H1 (cell line): ENCODE results near the gene SLC23A2. TPM values are rescaled to one million over a fixed set of nuclear protein-coding genes. Genes with fewer than 3 reads are reported as not detected.

Experiments used
- CTCF ChIA-PET: fragments of 300-600 bp; sonication (Branson Sonifier 250); formaldehyde crosslinking; loops from one replicate; lab custom pipeline; 2021; ENCODE audit not compliant: partially characterized antibody; lab: Charles Lee
- POLR2A ChIA-PET: fragments of 300-600 bp; sonication (Branson Sonifier 250); formaldehyde crosslinking; loops from one replicate; lab custom pipeline; 2021; ENCODE audit warnings: inconsistent platforms; ENCODE audit not compliant: partially characterized antibody; lab: Charles Lee
- DNase-seq, 2 experiments: peaks; one replicate each; pipeline versions ENCODE4 v3.0.0 to v3.0.0-alpha.2; 2010 to 2022; ENCODE audit warnings: low spot score in 2 of 2, low read depth in 1 of 2, mixed read lengths in 1 of 2
- FAIRE-seq: peaks from 2 replicates; lab custom pipeline; 2011; peaks lifted over from hg19 to GRCh38; lab: Jason Lieb, UNC
- H2AFZ ChIP-seq: 2 replicates; pipeline ENCODE4 v1.8.1; 2012; ENCODE audit warnings: low read length, inconsistent platforms
- H2AK5ac ChIP-seq: 2 replicates; pipeline ENCODE4 v1.6.1; 2013; ENCODE audit warnings: low read depth, low read length
- H2BK120ac ChIP-seq: replicated peaks from 2 replicates; pipeline ENCODE3; 2013; ENCODE audit warnings: low read depth, low read length, inconsistent platforms
- H2BK12ac ChIP-seq: 2 replicates; pipeline ENCODE4 v1.6.1; 2013; ENCODE audit warnings: low read depth, low read length
- H2BK15ac ChIP-seq: 2 replicates; pipeline ENCODE4 v1.6.1; 2013; ENCODE audit warnings: low read length
- H2BK20ac ChIP-seq: 2 replicates; pipeline ENCODE4 v1.6.1; 2013; ENCODE audit warnings: low read length
- H2BK5ac ChIP-seq: 2 replicates; pipeline ENCODE4 v1.6.1; 2013; ENCODE audit warnings: low read depth, low read length
- H3K14ac ChIP-seq: 2 replicates; pipeline ENCODE4 v1.6.1; 2013; ENCODE audit warnings: inconsistent platforms; ENCODE audit not compliant: insufficient read length
- H3K18ac ChIP-seq: 2 replicates; pipeline ENCODE4 v1.6.1; 2013; ENCODE audit warnings: low read length; ENCODE audit errors: extremely low read depth
- H3K23ac ChIP-seq: 2 replicates; pipeline ENCODE4 v1.6.1; 2013; ENCODE audit warnings: inconsistent platforms; ENCODE audit not compliant: insufficient read length
- H3K23me2 ChIP-seq: 2 replicates; pipeline ENCODE4 v1.6.1; 2013; ENCODE audit warnings: low read depth, low read length
- H3K27ac ChIP-seq: 2 replicates; pipeline ENCODE4 v1.6.1; 2011; ENCODE audit warnings: low read depth, low read length, inconsistent platforms
- H3K27me3 ChIP-seq, 4 experiments: replicated peaks in 1 of 4; 1 replicate in 1 of 4; 2 replicates in 3 of 4; pipeline versions ENCODE4 v1.6.1 to v1.8.1; 2011 to 2013; ENCODE audit warnings: low read length in 3 of 4, mild to moderate bottlenecking in 3 of 4, inconsistent platforms in 2 of 4, mixed read lengths in 2 of 4, moderate library complexity in 1 of 4; ENCODE audit not compliant: control insufficient read depth in 3 of 4, insufficient read depth in 3 of 4; ENCODE audit errors: extremely low read depth in 1 of 4
- H3K36me3 ChIP-seq, 4 experiments: 2 replicates each; pipeline versions ENCODE4 v1.6.1 to v1.8.1; 2011 to 2013; ENCODE audit warnings: mild to moderate bottlenecking in 4 of 4, low read length in 3 of 4, moderate library complexity in 2 of 4, control low read depth in 1 of 4, inconsistent platforms in 1 of 4; ENCODE audit not compliant: insufficient read depth in 4 of 4, control insufficient read depth in 2 of 4
- H3K4ac ChIP-seq: replicated peaks from 2 replicates; pipeline ENCODE3; 2013; ENCODE audit warnings: low read length, low read depth, mixed read lengths, inconsistent platforms; ENCODE audit not compliant: insufficient read length
- H3K4me1 ChIP-seq, 4 experiments: replicated peaks in 1 of 4; 1 replicate in 1 of 4; 2 replicates in 3 of 4; pipeline versions ENCODE4 v1.6.1 to v1.8.1; 2011 to 2013; ENCODE audit warnings: low read length in 3 of 4, inconsistent platforms in 2 of 4, mixed read lengths in 1 of 4; ENCODE audit not compliant: insufficient read depth in 4 of 4, control insufficient read depth in 3 of 4
- H3K4me2 ChIP-seq, 2 experiments: 2 replicates each; pipeline versions ENCODE4 v1.6.1 to v1.8.1; 2011 to 2013; ENCODE audit warnings: low read depth in 2 of 2, low read length in 2 of 2, control low read depth in 1 of 2, inconsistent platforms in 1 of 2, mild to moderate bottlenecking in 1 of 2; ENCODE audit not compliant: insufficient read depth in 1 of 2
- H3K4me3 ChIP-seq, 4 experiments: fragments of 200-600, 300-600 bp in 1 of 4; sonication (generic), shearing (Covaris generic), sonication (Bioruptor Twin) in 1 of 4; 2 replicates each; pipeline versions ENCODE4 v1.5.1 to v1.8.1; 2011 to 2016; ENCODE audit warnings: low read length in 4 of 4, low read depth in 3 of 4, control low read depth in 2 of 4, inconsistent platforms in 2 of 4, mild to moderate bottlenecking in 2 of 4, mixed read lengths in 1 of 4, moderate library complexity in 1 of 4; ENCODE audit not compliant: insufficient read depth in 2 of 4; ENCODE audit errors: extremely low read depth in 1 of 4
- H3K56ac ChIP-seq: replicated peaks from 2 replicates; pipeline ENCODE3; 2013; ENCODE audit warnings: low read depth, mild to moderate bottlenecking, mixed read lengths, low read length, inconsistent platforms; ENCODE audit not compliant: insufficient read length
- H3K79me1 ChIP-seq: 2 replicates; pipeline ENCODE4 v1.6.1; 2013; ENCODE audit warnings: low read depth, low read length, control low read depth
- H3K79me2 ChIP-seq, 2 experiments: 2 replicates each; pipeline versions ENCODE4 v1.6.1 to v1.8.1; 2012 to 2013; ENCODE audit warnings: low read length in 2 of 2, mild to moderate bottlenecking in 2 of 2, inconsistent platforms in 1 of 2; ENCODE audit not compliant: insufficient read depth in 2 of 2, control insufficient read depth in 1 of 2
- H3K9ac ChIP-seq, 4 experiments: replicated peaks in 1 of 4; 1 replicate in 1 of 4; 2 replicates in 3 of 4; pipeline versions ENCODE4 v1.6.1 to v1.8.1; 2011 to 2013; ENCODE audit warnings: low read depth in 3 of 4, low read length in 3 of 4, control low read depth in 2 of 4, mild to moderate bottlenecking in 2 of 4, moderate library complexity in 2 of 4, inconsistent platforms in 1 of 4; ENCODE audit errors: extremely low read depth in 1 of 4
- H3K9me3 ChIP-seq, 2 experiments: 2 replicates each; pipeline versions ENCODE4 v1.6.1 to v1.8.1; 2012 to 2013; ENCODE audit warnings: mild to moderate bottlenecking in 2 of 2, moderate library complexity in 2 of 2, control low read depth in 1 of 2, inconsistent platforms in 1 of 2, low read depth in 1 of 2, low read length in 1 of 2, mixed read lengths in 1 of 2; ENCODE audit not compliant: insufficient read depth in 2 of 2
- H4K20me1 ChIP-seq, 2 experiments: replicated peaks in 1 of 2; 2 replicates each; pipeline versions ENCODE3 to v1.8.1; 2011 to 2013; ENCODE audit warnings: inconsistent platforms in 2 of 2, low read length in 2 of 2, mild to moderate bottlenecking in 1 of 2; ENCODE audit not compliant: insufficient read depth in 2 of 2, control insufficient read depth in 1 of 2
- H4K5ac ChIP-seq: 2 replicates; pipeline ENCODE4 v1.6.1; 2013; ENCODE audit warnings: low read length, low read depth, mixed read lengths, inconsistent platforms; ENCODE audit not compliant: insufficient read length
- H4K8ac ChIP-seq: 2 replicates; pipeline ENCODE4 v1.8.0; 2013; ENCODE audit warnings: mild to moderate bottlenecking, moderate library complexity, low read length, inconsistent platforms; ENCODE audit not compliant: insufficient read depth; ENCODE audit errors: extremely low read depth
- H4K91ac ChIP-seq: replicated peaks from 2 replicates; pipeline ENCODE3; 2013; ENCODE audit warnings: low read length, mixed read lengths, inconsistent platforms; ENCODE audit not compliant: insufficient read length
- ATF3 ChIP-seq: IDR thresholded peaks from 2 replicates; pipeline ENCODE4 v1.6.1; 2011; ENCODE audit warnings: low read depth, mild to moderate bottlenecking, low read length; ENCODE audit not compliant: insufficient read depth
- CHD1 ChIP-seq: IDR thresholded peaks from 2 replicates; pipeline ENCODE4 v1.6.1; 2012; ENCODE audit warnings: low read depth, low read length, improper control_type of control experiment
- CTCF ChIP-seq, 3 experiments: IDR thresholded peaks; 1 replicate in 2 of 3; 2 replicates in 1 of 3; pipeline versions ENCODE4 v1.5.1 to v1.6.1; 2011; ENCODE audit warnings: low read length in 3 of 3, mild to moderate bottlenecking in 3 of 3, inconsistent platforms in 2 of 3, low read depth in 1 of 3, moderate library complexity in 1 of 3; ENCODE audit not compliant: insufficient read depth in 1 of 3; ENCODE audit errors: control extremely low read depth in 1 of 3
- E2F6 ChIP-seq: IDR thresholded peaks from 2 replicates; pipeline ENCODE4 v1.6.1; 2012; ENCODE audit warnings: inconsistent platforms
- EZH2 ChIP-seq: fragments of 200-600 bp; sonication (generic); IDR thresholded peaks from 2 replicates; pipeline ENCODE4 v1.7.1; 2012; ENCODE audit warnings: low read depth, mild to moderate bottlenecking, moderate library complexity, low read length, inconsistent platforms; ENCODE audit not compliant: severe bottlenecking
- GABPA ChIP-seq: IDR thresholded peaks from 2 replicates; pipeline ENCODE4 v1.6.1; 2011; ENCODE audit warnings: mild to moderate bottlenecking, low read length, moderate library complexity, borderline replicate concordance; ENCODE audit not compliant: insufficient read depth
- GTF2F1 ChIP-seq: IDR thresholded peaks from 2 replicates; pipeline ENCODE4 v1.6.1; 2012; ENCODE audit warnings: low read depth, low read length, improper control_type of control experiment, borderline replicate concordance
- JUN ChIP-seq: IDR thresholded peaks from 2 replicates; pipeline ENCODE4 v1.6.1; 2011; ENCODE audit warnings: low read depth, mild to moderate bottlenecking, improper control_type of control experiment, low read length
- SIX5 ChIP-seq: IDR thresholded peaks from 2 replicates; pipeline ENCODE4 v1.6.1; 2011; ENCODE audit warnings: mild to moderate bottlenecking, low read depth, low read length
- WGBS, 2 experiments: shearing (Covaris generic) in 1 of 2; methylation state at CpG; one replicate each; pipeline versions ENCODE4 v1.1.6 to v1.1.7; 2013 to 2015; ENCODE audit warnings: low lambda C conversion rate in 2 of 2, mixed read lengths in 2 of 2, inconsistent platforms in 1 of 2, low coverage in 1 of 2, missing lambda C conversion rate in 1 of 2; ENCODE audit not compliant: insufficient replicate concordance in 2 of 2, insufficient coverage in 1 of 2, insufficient read length in 1 of 2; ENCODE audit errors: extremely low coverage in 1 of 2, missing lambda C conversion rate in 1 of 2; 5-methylcytosine and 5-hydroxymethylcytosine counted together
- polyA plus RNA-seq, 7 experiments: library from polyadenylated mRNA; depleted of rRNA in 3 of 7; stranded (reverse) in 5 of 7; unstranded in 2 of 7; fragments of >200 nt in 5 of 7; fragments of 200-250 nt in 2 of 7; gene quantifications; 1 replicate in 5 of 7; 2 replicates in 1 of 7; 4 replicates in 1 of 7; pipeline versions ENCODE4 v1.2.1 to v1.2.3, GENCODE V29; 2011 to 2013; ENCODE audit warnings: missing spikeins in 2 of 7, mixed read lengths in 2 of 7
- total RNA-seq: library from RNA; stranded (reverse); fragmentation: NEBNext Ultra II Directional; extraction: Animal tissue kit (Norgen Biotek cat#: 25700); gene quantifications from 2 replicates; pipeline ENCODE4 v1.2.1, GENCODE V29; 2021

SLC23A2 gene
- total and polyA plus RNA-seq, 2 of the 8 experiments (the other 6 are each of a cell fraction or from before 2014, with no cell fraction given), result 17.0 to 18.6 TPM

- Histone ChIP-seq H3K23ac (no peak overlapping the region), H4K8ac (no peak overlapping the region), H3K9me3 (no peaks in the 10 kb centered on the region), H2BK15ac (no peak overlapping the region), H3K4me3 (peak overlapping the region in 2 of 4 experiments; percentile 66 to 86; a peak in 2 of 8 replicates), H3K79me1 (no peaks in the 10 kb centered on the region), H2AFZ (no peak overlapping the region), H3K4me2 (peak overlapping the region in 1 of 2 experiments; percentile 82; a peak in 2 of 4 replicates), H2BK12ac (0 out of 2 replicates have a peak overlapping the region, but pooled peaks have one; percentile 39), H3K36me3 (no peaks in the 10 kb centered on the region; a peak in 1 of 8 replicates), H3K27me3 (peaks cover 0 to 11% (median 7%) of the 10 kb centered on the region in 4 experiments; a peak in 4 of 7 replicates), H4K5ac (no peak overlapping the region), H3K4ac (no peak overlapping the region), H2AK5ac (no peak overlapping the region), H3K56ac (no peak overlapping the region), H4K91ac (no peak overlapping the region), H3K23me2 (peaks cover 9% of the 10 kb centered on the region; the same call in 1 of the 2 replicates), H3K18ac (no peak overlapping the region; the same call in 1 of the 2 replicates), H3K4me1 (peaks cover 4 to 7% (median 7%) of the 10 kb centered on the region in 4 experiments; a peak in 6 of 7 replicates), H2BK20ac (no peak overlapping the region; the same call in 1 of the 2 replicates), H2BK5ac (no peak overlapping the region), H2BK120ac (no peak overlapping the region), H4K20me1 (no peaks in the 10 kb centered on the region), H3K14ac (no peak overlapping the region), H3K9ac (no peak overlapping the region), H3K79me2 (no peaks in the 10 kb centered on the region), H3K27ac (no peak overlapping the region)
- DNase-seq, result no peak
- CTCF ChIA-PET, result interaction anchor here (0.6 to 1.4 kb wide), 2 partner anchors 26 to 51 kb away, joined by 3 to 4 read pairs; no protein-coding TSS in a partner anchor
- WGBS, 2 experiments, result 84% methylated on average over 5 of the region's 5 CpGs; no CpG with 5 or more reads in 1 of the 2 experiments
- POLR2A ChIA-PET, result no interaction called here
- FAIRE-seq, result no peak
- TF ChIP-seq E2F6, result no peak
- TF ChIP-seq GTF2F1, result no peak
- no peak for TF ChIP-seq JUN
- TF ChIP-seq SIX5, result no peak
- TF ChIP-seq GABPA, result no peak
- TF ChIP-seq CHD1, result no peak
- TF ChIP-seq EZH2, result no peak
- no peak for TF ChIP-seq CTCF (IDR thresholded peaks at IDR 0.05; ENCODE audit: control extremely low read depth in 1 of 3, insufficient read depth in 1 of 3, low read depth in 1 of 3, low read length in 3 of 3)
- TF ChIP-seq ATF3, result no peak
Observed at GRCh38 chr20:4821590-4821989, 179.7 kb downstream of the SLC23A2 start.
